ENCODE results near the gene RREB1. TPM values are rescaled to one million over a fixed set of nuclear protein-coding genes. Genes with fewer than 3 reads are reported as not detected.

Gene RREB1
- total RNA-seq, 3 donors from 2014 or later: 64.9 to 85.9 (median 74.7) TPM

- Histone ChIP-seq H3K4me3 (no peak overlapping the region), H3K9me3 (no peaks in the 10 kb centered on the region), H3K4me1 (ENCODE audit: low read depth) (peaks cover 14% of the 10 kb centered on the region), H3K36me3 (ENCODE audit: low read depth) (peaks cover 7% of the 10 kb centered on the region)
- ATAC-seq (no peak), DNase-seq (no peak)
- TF ChIP-seq CTCF (IDR thresholded peaks at IDR 0.05): no peak
- intact Hi-C loops (cut with DNase I, micrococcal nuclease): no loop called here
These were observed 126.8 kb downstream of the RREB1 start for GRCh38 chr6:7234547-7234946.

- H3K9me3 ChIP-seq: no peaks in the 10 kb centered on the region
- no peak for TF ChIP-seq CTCF (IDR thresholded peaks at IDR 0.05)
- no peak overlapping the region for H3K4me3 ChIP-seq
- no peaks in the 10 kb centered on the region for H3K36me3 ChIP-seq (ENCODE audit: low read depth)
- peak in 2 of 3 donors; percentile 53 to 64 for DNase-seq
- intact Hi-C loops (cut with DNase I, micrococcal nuclease): no loop called here
- ATAC-seq: peak; percentile 80
- H3K4me1 ChIP-seq (ENCODE audit: low read depth): peaks cover 16% of the 10 kb centered on the region
These were observed 128.0 kb downstream of the RREB1 start for GRCh38 chr6:7235712-7236305.

DNA sequence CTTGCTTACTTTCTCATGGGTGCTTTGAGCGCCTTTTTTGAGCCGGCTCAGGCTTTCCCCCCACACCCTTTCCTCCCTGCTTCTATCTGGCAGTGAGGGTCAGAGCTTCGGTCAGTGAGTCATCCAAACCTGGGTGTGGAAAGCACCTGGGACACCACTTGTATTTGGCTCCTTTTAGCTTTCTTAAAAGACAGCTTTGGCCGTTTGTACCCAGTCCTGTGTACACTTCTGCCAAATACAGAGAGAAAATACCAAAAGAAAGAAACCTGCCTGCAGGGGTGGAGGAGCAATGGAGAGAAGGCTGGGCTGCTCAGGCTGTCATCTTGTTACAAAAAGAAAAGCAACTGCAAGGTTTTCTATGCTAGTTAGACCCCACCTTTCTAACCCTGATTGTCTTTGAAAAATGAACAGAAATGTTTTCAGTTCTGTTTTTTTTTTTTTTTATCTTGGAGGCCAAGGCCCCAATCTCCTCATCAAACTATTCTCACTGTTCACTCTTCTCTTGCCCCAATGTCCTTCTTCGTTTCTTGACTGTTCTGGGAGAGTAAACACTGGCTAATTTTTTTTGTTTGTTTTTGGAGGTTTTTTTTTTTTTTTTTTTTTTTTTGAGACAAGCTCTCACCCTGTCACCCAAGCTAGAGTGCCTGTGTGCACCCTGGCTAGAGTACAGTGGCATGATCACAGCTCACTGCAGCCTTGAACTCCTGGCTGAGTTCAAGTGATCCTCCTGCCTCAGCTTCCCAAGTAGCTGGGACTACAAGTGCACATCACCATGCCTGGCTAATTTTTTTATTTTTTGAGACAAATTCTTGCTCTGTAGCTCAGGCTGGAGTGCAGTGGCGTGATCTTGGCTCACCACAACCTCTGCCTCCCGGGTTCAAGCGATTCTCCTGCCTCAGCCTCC is 128.8 kb downstream of the RREB1 start:
- no peak overlapping the region for H3K4me3 ChIP-seq
- ATAC-seq (peak; percentile 77), DNase-seq (no peak)
- no peak for TF ChIP-seq CTCF (IDR thresholded peaks at IDR 0.05)
- no peaks in the 10 kb centered on the region for H3K36me3 ChIP-seq (ENCODE audit: low read depth)
- H3K4me1 ChIP-seq (ENCODE audit: low read depth): peaks cover 24% of the 10 kb centered on the region
- intact Hi-C loops (cut with DNase I, micrococcal nuclease): no loop called here
- no peaks in the 10 kb centered on the region for H3K9me3 ChIP-seq

DNA sequence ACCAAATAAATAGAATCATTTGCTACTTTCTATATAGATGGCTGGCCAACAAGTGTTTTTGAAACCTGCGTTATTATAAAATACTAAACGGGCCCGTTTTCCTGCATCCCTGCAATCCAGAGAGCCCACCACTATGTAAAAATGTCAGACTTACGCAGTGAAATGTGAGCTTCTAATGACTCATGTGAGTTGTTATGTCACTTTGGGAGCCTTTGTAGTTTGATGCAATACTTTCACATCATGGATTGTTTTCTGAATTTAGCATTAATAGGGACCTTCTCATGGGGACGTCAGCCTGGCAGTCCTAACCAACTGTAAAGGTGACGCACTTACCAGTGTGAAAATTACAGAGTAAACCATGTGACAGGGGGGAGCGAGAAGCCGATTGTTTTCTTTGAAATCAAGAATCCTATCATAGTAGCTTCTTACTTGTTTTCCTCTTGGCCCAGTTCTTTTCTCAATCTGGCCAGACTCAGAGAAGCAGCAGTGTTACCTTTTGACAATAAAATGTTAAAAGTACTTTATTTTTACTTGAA is 130.0 kb downstream of the RREB1 start:
- peaks cover 34% of the 10 kb centered on the region for H3K4me1 ChIP-seq (ENCODE audit: low read depth)
- H3K9me3 ChIP-seq: no peaks in the 10 kb centered on the region
- H3K4me3 ChIP-seq: no peak overlapping the region
- DNase-seq: no peak
- intact Hi-C loops (cut with DNase I, micrococcal nuclease): no loop called here
- H3K36me3 ChIP-seq (ENCODE audit: low read depth): no peaks in the 10 kb centered on the region
- no peak for ATAC-seq
- TF ChIP-seq CTCF (IDR thresholded peaks at IDR 0.05): no peak

DNA sequence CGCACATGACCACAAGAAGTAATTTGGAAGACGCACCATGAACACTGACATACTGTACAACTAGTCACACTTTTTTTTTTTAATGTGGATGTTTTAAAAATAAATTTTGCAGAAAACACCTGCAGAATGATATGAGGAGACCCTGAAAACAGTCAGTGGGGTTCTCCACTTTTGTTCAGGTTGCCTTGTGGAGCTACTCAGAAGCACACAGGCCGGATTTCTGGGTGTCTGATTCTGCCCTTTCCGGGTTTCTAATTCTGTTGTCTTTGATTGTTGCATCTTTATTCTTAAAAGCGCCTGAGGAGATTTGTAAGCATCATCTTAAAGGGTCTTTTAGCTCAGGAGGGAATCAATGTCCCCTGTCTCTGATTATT is 130.8 kb downstream of the RREB1 start:
- H3K9me3 ChIP-seq: no peaks in the 10 kb centered on the region
- no peak overlapping the region for H3K4me3 ChIP-seq

More for the DNA sequence above, 130.8 kb downstream of the RREB1 start:
- DNase-seq (no peak), ATAC-seq (no peak)
- intact Hi-C loops (cut with DNase I, micrococcal nuclease): no loop called here
- peaks cover 42% of the 10 kb centered on the region for H3K4me1 ChIP-seq (ENCODE audit: low read depth)
- no peaks in the 10 kb centered on the region for H3K36me3 ChIP-seq (ENCODE audit: low read depth)
- TF ChIP-seq CTCF (IDR thresholded peaks at IDR 0.05): no peak

Data from mucosa of descending colon (tissue), 3 donors.